Lower lobe of right lung (tissue), 2 donors: ENCODE results near the gene RNF123. TPM values are rescaled to one million over a fixed set of nuclear protein-coding genes. Genes with fewer than 3 reads are reported as not detected.

Source experiments
- ATAC-seq, 2 donors: fragments of 200-7000 bp; cut with Tn5 transposase; one replicate each; pipeline ENCODE4 v1.9.1; 2020 to 2022; ENCODE audit warnings: mild to moderate bottlenecking in 2 of 2, moderate library complexity in 2 of 2
- DNase-seq: peaks from one replicate; pipeline ENCODE4 v3.0.0-alpha.2; 2020
- H3K27ac ChIP-seq: fragments of 200-600 bp; one replicate; pipeline ENCODE4 v1.8.0; 2022
- H3K27me3 ChIP-seq: fragments of 200-600 bp; one replicate; pipeline ENCODE4 v1.8.0; 2022; ENCODE audit warnings: low read depth
- H3K36me3 ChIP-seq: fragments of 200-600 bp; one replicate; pipeline ENCODE4 v1.8.0; 2022; ENCODE audit warnings: mild to moderate bottlenecking
- H3K4me1 ChIP-seq: fragments of 200-600 bp; one replicate; pipeline ENCODE4 v1.8.0; 2022
- H3K4me3 ChIP-seq: fragments of 200-600 bp; one replicate; pipeline ENCODE4 v1.8.0; 2022; ENCODE audit warnings: mild to moderate bottlenecking
- H3K9me3 ChIP-seq: fragments of 200-600 bp; one replicate; pipeline ENCODE4 v1.8.0; 2022
- CTCF ChIP-seq: fragments of 200-600 bp; IDR thresholded peaks from one replicate; pipeline ENCODE4 v1.8.0; 2022; ENCODE audit warnings: antibody characterized with exemption, mild to moderate bottlenecking
- intact Hi-C: fragments of 100-400 bp; cut with DNase I; formaldehyde crosslinking; loops from one replicate; pipeline ENCODE4 v1.11.0; 2022
- total RNA-seq: library from RNA; stranded (reverse); fragmentation: NEBNext Ultra II Directional; extraction: Animal tissue kit (Norgen Biotek cat#: 25700); gene quantifications from one replicate; pipeline ENCODE4 v1.2.1, GENCODE V29; 2021
- donor health status: DM: no; HTN: yes; CAD: no; lungs with severe emphysema.

Gene RNF123
- total RNA-seq, 1 donor from 2014 or later = 42.9 TPM

- peaks cover 35% of the 10 kb centered on the region for H3K36me3 ChIP-seq
- no peaks in the 10 kb centered on the region for H3K27me3 ChIP-seq
- ATAC-seq (peak; percentile 49 to 62), DNase-seq (no peak)
- peaks cover 15% of the 10 kb centered on the region for H3K4me1 ChIP-seq
- no peaks in the 10 kb centered on the region for H3K9me3 ChIP-seq
- TF ChIP-seq CTCF = no peak
- intact Hi-C loops = no loop called here
- no peak overlapping the region for H3K27ac ChIP-seq
- no peak overlapping the region for H3K4me3 ChIP-seq
Measured at GRCh38 chr3:49751501-49751900, 62.1 kb downstream of the RNF123 start.

DNA sequence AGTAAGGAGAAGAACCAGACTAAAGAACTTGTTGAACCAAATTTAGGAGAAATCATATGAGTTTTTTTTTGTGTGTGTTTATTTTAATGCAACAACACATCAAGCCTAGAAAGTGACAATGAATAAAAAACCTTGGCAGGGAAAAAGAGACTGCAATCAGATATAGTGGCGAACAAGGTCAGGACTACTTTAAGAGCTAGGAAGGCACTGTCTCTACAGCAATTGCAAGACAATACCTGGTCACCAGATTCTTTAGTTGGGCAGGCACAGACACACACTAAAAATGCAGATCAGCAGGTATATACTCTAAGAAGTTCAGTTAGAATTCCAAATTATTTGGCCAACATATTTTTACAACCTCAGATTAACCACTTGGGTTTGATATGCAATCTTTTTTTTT lies 65.2 kb downstream of the RNF123 start:
- H3K27me3 ChIP-seq = no peaks in the 10 kb centered on the region
- intact Hi-C loops = no loop called here
- no peak for ATAC-seq
- H3K4me3 ChIP-seq = no peak overlapping the region
- no peaks in the 10 kb centered on the region for H3K9me3 ChIP-seq
- TF ChIP-seq CTCF = no peak
- H3K27ac ChIP-seq = no peak overlapping the region
- DNase-seq = no peak
- peaks cover 25% of the 10 kb centered on the region for H3K4me1 ChIP-seq
- peaks cover 7% of the 10 kb centered on the region for H3K36me3 ChIP-seq

GRCh38 chr3:49756036-49756435 lies 66.7 kb downstream of the RNF123 start:
- no peak for TF ChIP-seq CTCF
- Histone ChIP-seq H3K9me3 (no peaks in the 10 kb centered on the region), H3K27ac (no peak overlapping the region), H3K4me3 (no peak overlapping the region), H3K4me1 (peaks cover 19% of the 10 kb centered on the region), H3K27me3 (no peaks in the 10 kb centered on the region), H3K36me3 (no peaks in the 10 kb centered on the region)
- ATAC-seq = no peak
- DNase-seq = no peak
- intact Hi-C loops = no loop called here

- Histone ChIP-seq H3K4me1 (peaks cover 19% of the 10 kb centered on the region), H3K4me3 (no peak overlapping the region), H3K9me3 (no peaks in the 10 kb centered on the region), H3K27me3 (no peaks in the 10 kb centered on the region), H3K36me3 (no peaks in the 10 kb centered on the region), H3K27ac (no peak overlapping the region)
- intact Hi-C loops = no loop called here
- ATAC-seq = no peak
- no peak for TF ChIP-seq CTCF
- no peak for DNase-seq
Measured at GRCh38 chr3:49757197-49757596, 67.8 kb downstream of the RNF123 start.

- Histone ChIP-seq H3K27me3 (no peaks in the 10 kb centered on the region), H3K4me1 (peaks cover 14% of the 10 kb centered on the region), H3K9me3 (no peaks in the 10 kb centered on the region), H3K36me3 (peaks cover 5% of the 10 kb centered on the region), H3K27ac (no peak overlapping the region), H3K4me3 (no peak overlapping the region)
- intact Hi-C loops = no loop called here
- ATAC-seq (no peak), DNase-seq (no peak)
- TF ChIP-seq CTCF = no peak
Measured at GRCh38 chr3:49759226-49759625, 69.9 kb downstream of the RNF123 start.

- TF ChIP-seq CTCF = no peak
- H3K27ac ChIP-seq = no peak overlapping the region
- H3K27me3 ChIP-seq = no peaks in the 10 kb centered on the region
- H3K9me3 ChIP-seq = no peaks in the 10 kb centered on the region
- intact Hi-C loops = no loop called here
- H3K4me1 ChIP-seq = peaks cover 9% of the 10 kb centered on the region
- H3K36me3 ChIP-seq = peaks cover 8% of the 10 kb centered on the region
- DNase-seq = no peak
- H3K4me3 ChIP-seq = no peak overlapping the region
- no peak for ATAC-seq
Measured at GRCh38 chr3:49761661-49762060, 72.3 kb downstream of the RNF123 start.
